T-helper 17 cell (primary cell): ENCODE results near the gene MUC2. TPM values are rescaled to one million over a fixed set of nuclear protein-coding genes. Genes with fewer than 3 reads are reported as not detected.

Source experiments
- ATAC-seq: fragments of 150-1000 bp; cut with Tn5 transposase; 2 replicates; pipeline ENCODE4 v1.10.0; 2021; ENCODE audit warnings: mild to moderate bottlenecking, moderate library complexity
- DNase-seq, 3 donors: peaks; one replicate each; pipeline versions ENCODE4 v3.0.0 to v3.0.0-alpha.2; 2020 to 2021
- H3K9me3 ChIP-seq: one replicate; pipeline ENCODE4 v1.7.0; 2013; ENCODE audit warnings: low read length, mild to moderate bottlenecking; ENCODE audit not compliant: control insufficient read depth, poor library complexity, severe bottlenecking
- H3K27ac Mint-ChIP-seq: one replicate; pipeline ENCODE4 v1.8.0; 2022; ENCODE audit warnings: mild to moderate bottlenecking, moderate library complexity, mixed read lengths
- H3K27me3 Mint-ChIP-seq: one replicate; pipeline ENCODE4 v1.8.0; 2022; ENCODE audit warnings: mixed read lengths
- H3K36me3 Mint-ChIP-seq: one replicate; pipeline ENCODE4 v1.8.0; 2022; ENCODE audit warnings: low read depth, mixed read lengths
- H3K4me1 Mint-ChIP-seq: one replicate; pipeline ENCODE4 v1.8.0; 2022; ENCODE audit warnings: mild to moderate bottlenecking, mixed read lengths
- H3K4me3 Mint-ChIP-seq: one replicate; pipeline ENCODE4 v1.8.0; 2022; ENCODE audit warnings: mild to moderate bottlenecking, moderate library complexity, mixed read lengths
- total RNA-seq, 4 donors: library from RNA in 2 of 4; stranded (reverse) in 2 of 4; gene quantifications; one replicate each; pipeline ENCODE4 v1.2.3 and lab custom pipeline; 2022 to 2026

Gene MUC2
- total RNA-seq, 2 donors from 2014 or later, result not detected

GRCh38 chr11:1099519-1100355 lies 25.1 kb downstream of the MUC2 start:
- H3K4me1 Mint-ChIP-seq, result no peaks in the 10 kb centered on the region
- ATAC-seq, result no peak
- no peak for DNase-seq
- H3K36me3 Mint-ChIP-seq, result no peaks in the 10 kb centered on the region
- no peak overlapping the region for H3K4me3 Mint-ChIP-seq
- H3K9me3 ChIP-seq, result no peaks in the 10 kb centered on the region
- H3K27me3 Mint-ChIP-seq, result no peaks in the 10 kb centered on the region
- H3K27ac Mint-ChIP-seq, result no peak overlapping the region

- Mint-ChIP-seq H3K27ac (no peak overlapping the region), H3K4me1 (no peaks in the 10 kb centered on the region), H3K27me3 (no peaks in the 10 kb centered on the region), H3K36me3 (no peaks in the 10 kb centered on the region), H3K4me3 (no peak overlapping the region)
- DNase-seq (no peak), ATAC-seq (no peak)
- no peaks in the 10 kb centered on the region for H3K9me3 ChIP-seq
Measured at GRCh38 chr11:1100417-1101245, 26.0 kb downstream of the MUC2 start.

GRCh38 chr11:1101318-1102089 lies 26.8 kb downstream of the MUC2 start:
- no peak for DNase-seq

GRCh38 chr11:1102221-1102971 lies 27.7 kb downstream of the MUC2 start:
- Mint-ChIP-seq H3K27me3 (no peaks in the 10 kb centered on the region), H3K27ac (no peak overlapping the region), H3K4me3 (no peak overlapping the region), H3K4me1 (no peaks in the 10 kb centered on the region), H3K36me3 (no peaks in the 10 kb centered on the region)
- DNase-seq (no peak), ATAC-seq (no peak)
- H3K9me3 ChIP-seq, result no peaks in the 10 kb centered on the region

More at GRCh38 chr11:1101318-1102089, 26.8 kb downstream of the MUC2 start:
- Mint-ChIP-seq H3K4me3 (no peak overlapping the region), H3K27me3 (no peaks in the 10 kb centered on the region), H3K4me1 (no peaks in the 10 kb centered on the region), H3K27ac (no peak overlapping the region), H3K36me3 (no peaks in the 10 kb centered on the region)
- no peaks in the 10 kb centered on the region for H3K9me3 ChIP-seq
- no peak for ATAC-seq

- Mint-ChIP-seq H3K27ac (no peak overlapping the region), H3K4me1 (no peaks in the 10 kb centered on the region), H3K27me3 (no peaks in the 10 kb centered on the region), H3K36me3 (no peaks in the 10 kb centered on the region), H3K4me3 (no peak overlapping the region)
- no peak for ATAC-seq
- no peak for DNase-seq
- H3K9me3 ChIP-seq, result no peaks in the 10 kb centered on the region
Measured at GRCh38 chr11:1102996-1103395, 28.3 kb downstream of the MUC2 start.

DNA sequence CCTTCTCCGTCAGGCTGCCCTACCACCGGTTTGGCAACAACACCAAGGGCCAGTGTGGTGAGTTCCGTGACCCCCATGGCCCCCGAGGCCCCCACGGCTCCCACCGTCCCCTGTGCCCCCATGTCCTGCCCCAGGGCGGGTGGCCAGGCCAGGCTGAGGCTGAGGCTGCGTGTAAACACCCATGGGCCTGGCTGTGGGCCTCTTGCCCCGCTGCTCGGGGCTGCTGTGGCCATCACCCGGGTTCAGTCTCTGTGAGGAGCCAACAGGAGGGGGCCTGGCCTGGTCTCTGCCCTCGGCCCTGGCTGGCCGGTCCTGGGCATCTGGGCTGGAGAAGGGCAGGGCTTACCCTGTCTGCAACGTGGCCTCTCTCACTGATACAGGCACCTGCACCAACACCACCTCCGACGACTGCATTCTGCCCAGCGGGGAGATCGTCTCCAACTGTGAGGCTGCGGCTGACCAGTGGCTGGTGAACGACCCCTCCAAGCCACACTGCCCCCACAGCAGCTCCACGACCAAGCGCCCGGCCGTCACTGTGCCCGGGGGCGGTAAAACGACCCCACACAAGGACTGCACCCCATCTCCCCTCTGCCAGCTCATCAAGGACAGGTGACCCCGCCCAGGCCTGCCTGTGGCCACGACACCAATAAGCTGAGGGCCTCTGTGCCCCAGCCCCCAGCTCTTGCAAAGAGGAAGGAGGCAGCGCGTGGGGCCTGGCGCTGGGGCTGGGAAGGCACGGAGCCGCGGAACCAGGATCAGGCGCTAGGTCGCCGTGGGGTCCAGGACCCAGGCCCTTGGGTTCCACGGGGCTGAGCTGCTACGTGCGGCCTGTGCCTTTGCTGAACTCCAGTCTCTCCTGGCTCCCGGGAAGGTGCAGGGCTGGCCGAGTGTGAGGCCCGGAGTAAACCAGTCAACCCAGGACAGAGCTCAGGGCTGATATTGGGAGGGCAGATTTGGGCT lies 29.0 kb downstream of the MUC2 start:
- H3K9me3 ChIP-seq, result no peaks in the 10 kb centered on the region
- ATAC-seq, result no peak
- Mint-ChIP-seq H3K4me1 (no peaks in the 10 kb centered on the region), H3K27ac (no peak overlapping the region), H3K36me3 (no peaks in the 10 kb centered on the region), H3K27me3 (no peaks in the 10 kb centered on the region), H3K4me3 (no peak overlapping the region)
- no peak for DNase-seq

GRCh38 chr11:1104411-1105182 lies 29.9 kb downstream of the MUC2 start:
- H3K36me3 Mint-ChIP-seq, result no peaks in the 10 kb centered on the region
- H3K9me3 ChIP-seq, result no peaks in the 10 kb centered on the region
- no peaks in the 10 kb centered on the region for H3K27me3 Mint-ChIP-seq
- no peaks in the 10 kb centered on the region for H3K4me1 Mint-ChIP-seq
- DNase-seq, result no peak
- no peak for ATAC-seq
- H3K4me3 Mint-ChIP-seq, result no peak overlapping the region
- H3K27ac Mint-ChIP-seq, result no peak overlapping the region

GRCh38 chr11:1105183-1105565 lies 30.5 kb downstream of the MUC2 start:
- DNase-seq (no peak), ATAC-seq (no peak)
- H3K4me3 Mint-ChIP-seq, result no peak overlapping the region
- H3K27me3 Mint-ChIP-seq, result no peaks in the 10 kb centered on the region
- no peaks in the 10 kb centered on the region for H3K36me3 Mint-ChIP-seq
- no peaks in the 10 kb centered on the region for H3K4me1 Mint-ChIP-seq
- H3K27ac Mint-ChIP-seq, result no peak overlapping the region
- H3K9me3 ChIP-seq, result no peaks in the 10 kb centered on the region

GRCh38 chr11:1106387-1106786 lies 31.7 kb downstream of the MUC2 start:
- no peak for ATAC-seq
- H3K27me3 Mint-ChIP-seq, result no peaks in the 10 kb centered on the region
- no peaks in the 10 kb centered on the region for H3K36me3 Mint-ChIP-seq
- no peak overlapping the region for H3K4me3 Mint-ChIP-seq
- no peaks in the 10 kb centered on the region for H3K4me1 Mint-ChIP-seq
- H3K27ac Mint-ChIP-seq, result no peak overlapping the region
- no peak for DNase-seq
- no peaks in the 10 kb centered on the region for H3K9me3 ChIP-seq

DNA sequence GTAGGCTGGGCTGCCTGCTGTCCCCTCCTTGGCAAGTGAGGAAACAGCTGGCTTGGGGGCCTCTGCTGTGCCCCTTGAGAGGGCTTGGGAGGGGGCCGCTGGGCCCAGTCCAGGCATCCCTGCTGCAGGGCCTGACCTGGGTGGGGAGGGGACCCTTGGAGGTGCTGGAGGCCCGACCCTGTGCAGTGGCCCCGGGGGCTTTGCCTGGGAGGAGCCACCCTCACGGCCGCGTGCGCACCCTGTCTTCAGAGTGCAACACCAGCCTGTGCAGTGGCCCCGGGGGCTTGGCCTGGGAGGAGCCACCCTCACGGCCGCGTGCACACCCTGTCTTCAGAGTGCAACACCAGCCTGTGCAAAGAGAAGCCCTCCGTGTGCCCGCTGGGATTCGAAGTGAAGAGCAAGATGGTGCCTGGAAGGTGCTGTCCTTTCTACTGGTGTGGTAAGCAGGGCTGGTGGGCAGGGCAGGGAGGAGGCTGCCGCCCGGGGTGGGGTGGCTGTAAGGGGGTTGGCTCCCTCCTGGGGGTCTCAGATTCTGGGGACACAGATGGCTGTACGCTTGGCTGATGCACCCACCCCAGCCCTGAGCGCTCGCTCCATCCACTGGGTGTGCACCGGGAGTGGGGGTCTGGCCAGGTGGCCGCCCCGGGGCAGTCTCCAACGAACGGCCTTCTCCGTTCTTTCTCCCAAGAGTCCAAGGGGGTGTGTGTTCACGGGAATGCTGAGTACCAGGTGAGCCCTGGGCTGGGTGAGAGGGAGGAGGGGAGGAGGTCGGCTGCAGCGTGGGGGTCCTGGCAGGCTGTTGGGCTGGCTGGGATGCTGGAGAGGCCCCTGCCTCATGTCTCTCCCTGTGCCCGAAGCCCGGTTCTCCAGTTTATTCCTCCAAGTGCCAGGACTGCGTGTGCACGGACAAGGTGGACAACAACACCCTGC lies 32.9 kb downstream of the MUC2 start:
- Mint-ChIP-seq H3K4me3 (no peak overlapping the region), H3K4me1 (no peaks in the 10 kb centered on the region), H3K36me3 (no peaks in the 10 kb centered on the region), H3K27me3 (no peaks in the 10 kb centered on the region), H3K27ac (no peak overlapping the region)
- DNase-seq (no peak), ATAC-seq (no peak)
- no peaks in the 10 kb centered on the region for H3K9me3 ChIP-seq
